Posterior vena cava (tissue), 2 donors: Measurements from ENCODE around the gene VIP. TPM values are rescaled to one million over a fixed set of nuclear protein-coding genes. Genes with fewer than 3 reads are reported as not detected.

Experiments
- DNase-seq: peaks from one replicate; pipeline ENCODE4 v3.0.0-alpha.2; 2020; ENCODE audit warnings: low spot score
- intact Hi-C, 2 donors: fragments of 100-400 bp; cut with DNase I; formaldehyde crosslinking; loops; one replicate each; pipeline versions ENCODE4 v1.14.1 to v1.14.2; 2022 to 2023
- total RNA-seq, 2 donors: library from RNA; stranded (reverse); fragmentation: NEBNext Ultra II Directional; extraction: Animal tissue kit (Norgen Biotek cat#: 25700); gene quantifications; one replicate each; pipeline ENCODE4 v1.2.1, GENCODE V29; 2021
- donor health status: DM: yes; HTN: yes; CAD: no.
- donor health status: DM: yes; HTN: yes; CAD: no.

The VIP gene
- total RNA-seq, 2 donors from 2014 or later: 0.32 to 0.57 TPM

- no peak for DNase-seq
- intact Hi-C loops: no loop called here
These were observed 20.6 kb downstream of the VIP start for GRCh38 chr6:152771061-152771687.

GRCh38 chr6:152775428-152775827 is 24.8 kb downstream of the VIP start:
- intact Hi-C loops: no loop called here
- no peak for DNase-seq

- no peak for DNase-seq
- intact Hi-C loops: no loop called here
These were observed 26.2 kb downstream of the VIP start for GRCh38 chr6:152776833-152777232.

GRCh38 chr6:152783217-152783878 is 32.8 kb downstream of the VIP start:
- intact Hi-C loops: no loop called here
- no peak for DNase-seq

- intact Hi-C loops: no loop called here
- DNase-seq: no peak
These were observed 44.1 kb downstream of the VIP start for GRCh38 chr6:152794696-152795095.

GRCh38 chr6:152804150-152804549 is 53.6 kb downstream of the VIP start:
- DNase-seq: no peak
- intact Hi-C loops: no loop called here

Other genes with a start within 250 kb of the VIP start
- 100 to 1,000 TPM; 135 to 184 TPM for gene SYNE1, start 113.4 kb upstream of the VIP start, total RNA-seq
- gene MYCT1, start 52.9 kb upstream of the VIP start, total RNA-seq: 10 to 100 TPM; 13.2 to 13.6 TPM
- gene FBXO5, start 232.2 kb downstream of the VIP start, total RNA-seq: 1 to 10 TPM; 3.5 to 4.6 TPM